LNCaP clone FGC (cell line): ENCODE data around the gene MAPKAP1.

Source experiments
- DNase-seq: peaks from one replicate; pipeline ENCODE4 v3.0.0-alpha.2; 2011; ENCODE audit warnings: low read depth
- H3K4me3 ChIP-seq: 2 replicates; pipeline ENCODE4 v1.5.1; 2011; ENCODE audit warnings: mild to moderate bottlenecking, low read depth, low read length, control low read depth
- TF ChIP-seq, protein P1 (sequence below): IDR thresholded peaks from 2 replicates; pipeline ENCODE4 v1.5.1; 2012; ENCODE audit warnings: mild to moderate bottlenecking; ENCODE audit not compliant: control insufficient read depth, insufficient read depth; ENCODE audit errors: extremely low read depth

MAPKAP1 gene

DNA sequence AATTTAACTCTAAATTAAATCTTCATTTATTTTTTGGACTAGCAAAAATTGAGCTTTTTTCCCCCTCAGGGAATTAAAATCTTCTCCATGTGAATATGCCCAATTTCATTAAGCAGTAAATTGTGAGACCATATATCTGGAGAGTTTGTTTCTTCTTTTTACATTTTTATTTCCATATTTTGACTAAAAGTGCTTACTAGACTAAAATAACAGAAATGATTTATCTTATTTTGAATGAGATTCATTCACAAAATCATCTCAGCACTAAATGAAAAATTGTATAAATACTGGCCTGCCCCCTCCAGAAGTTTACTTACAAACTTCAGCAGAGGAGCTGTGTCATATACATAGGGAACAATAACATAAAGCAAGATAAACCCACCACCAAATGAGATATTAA lies 26.6 kb downstream of the MAPKAP1 start:
- DNase-seq, result no peak
- no peak overlapping the region for H3K4me3 ChIP-seq
- TF ChIP-seq, protein P1, sequence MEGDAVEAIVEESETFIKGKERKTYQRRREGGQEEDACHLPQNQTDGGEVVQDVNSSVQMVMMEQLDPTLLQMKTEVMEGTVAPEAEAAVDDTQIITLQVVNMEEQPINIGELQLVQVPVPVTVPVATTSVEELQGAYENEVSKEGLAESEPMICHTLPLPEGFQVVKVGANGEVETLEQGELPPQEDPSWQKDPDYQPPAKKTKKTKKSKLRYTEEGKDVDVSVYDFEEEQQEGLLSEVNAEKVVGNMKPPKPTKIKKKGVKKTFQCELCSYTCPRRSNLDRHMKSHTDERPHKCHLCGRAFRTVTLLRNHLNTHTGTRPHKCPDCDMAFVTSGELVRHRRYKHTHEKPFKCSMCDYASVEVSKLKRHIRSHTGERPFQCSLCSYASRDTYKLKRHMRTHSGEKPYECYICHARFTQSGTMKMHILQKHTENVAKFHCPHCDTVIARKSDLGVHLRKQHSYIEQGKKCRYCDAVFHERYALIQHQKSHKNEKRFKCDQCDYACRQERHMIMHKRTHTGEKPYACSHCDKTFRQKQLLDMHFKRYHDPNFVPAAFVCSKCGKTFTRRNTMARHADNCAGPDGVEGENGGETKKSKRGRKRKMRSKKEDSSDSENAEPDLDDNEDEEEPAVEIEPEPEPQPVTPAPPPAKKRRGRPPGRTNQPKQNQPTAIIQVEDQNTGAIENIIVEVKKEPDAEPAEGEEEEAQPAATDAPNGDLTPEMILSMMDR, result no peak

GRCh38 chr9:125679597-125680189 lies 27.3 kb downstream of the MAPKAP1 start:
- H3K4me3 ChIP-seq, result no peak overlapping the region
- TF ChIP-seq, protein P1, result no peak
- no peak for DNase-seq

DNA sequence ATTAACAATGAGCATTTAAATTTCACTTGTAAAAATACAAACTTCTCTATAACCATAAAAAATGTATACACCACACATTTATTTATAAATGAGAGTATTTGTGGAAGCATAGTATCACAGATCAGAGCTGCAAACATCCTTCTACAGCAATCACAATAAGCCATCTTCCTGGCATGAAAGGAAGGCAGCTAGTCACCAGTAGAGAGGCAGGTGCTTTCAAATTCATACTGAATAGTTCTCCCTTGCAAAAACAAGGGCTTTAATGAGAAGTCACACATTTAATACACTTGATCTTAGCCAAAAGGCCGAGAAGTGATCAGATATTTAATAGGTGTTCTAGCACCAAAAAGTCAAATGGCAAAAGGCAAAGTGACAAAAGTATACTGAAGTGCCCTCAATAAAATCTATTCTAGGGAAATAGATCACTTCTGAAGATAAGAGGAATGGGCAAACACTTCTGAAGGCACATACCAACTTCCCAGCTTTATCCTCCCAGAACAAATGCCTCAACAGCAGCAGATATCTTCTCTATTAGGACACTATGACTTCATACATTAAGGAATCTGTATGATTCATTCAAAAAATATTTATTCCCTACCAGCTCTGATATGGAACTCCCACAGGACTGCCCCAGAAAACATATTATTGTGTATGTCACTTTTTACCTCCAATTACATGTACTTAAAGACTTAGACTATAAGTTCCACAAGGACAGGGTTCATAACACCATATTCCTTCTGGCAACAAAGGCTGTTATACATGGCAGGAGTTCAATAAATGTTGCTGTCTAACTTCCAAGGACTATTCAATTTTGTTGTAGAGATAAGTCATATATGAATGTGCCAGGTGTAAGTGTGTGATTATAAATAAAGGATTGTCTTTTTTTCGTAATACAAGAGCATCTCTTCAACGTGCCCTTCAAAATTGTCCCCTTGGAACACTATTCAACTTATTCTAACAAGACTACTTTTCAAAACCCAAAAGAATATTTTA lies 31.7 kb downstream of the MAPKAP1 start:
- DNase-seq, result peak; percentile 64
- TF ChIP-seq, protein P1, result no peak
- no peak overlapping the region for H3K4me3 ChIP-seq

DNA sequence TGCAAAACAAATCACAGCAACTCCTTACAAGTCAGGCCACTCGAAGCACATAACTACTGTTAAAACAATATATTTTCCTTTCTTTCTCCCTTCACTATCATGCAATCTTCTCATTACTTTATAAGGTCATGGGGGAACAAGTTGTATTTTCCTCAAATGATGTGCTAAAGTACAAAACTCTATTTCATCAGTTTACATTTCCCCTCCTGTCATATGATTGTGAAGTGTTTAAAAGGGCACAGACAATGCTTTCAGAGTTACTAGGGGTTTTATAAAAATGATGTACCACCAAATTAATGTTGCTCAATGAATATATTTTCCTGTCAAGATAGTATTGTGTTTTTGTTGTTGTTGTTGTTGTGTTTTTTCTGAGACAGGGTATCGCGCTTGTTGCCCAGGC lies 34.1 kb downstream of the MAPKAP1 start:
- no peak for DNase-seq
- no peak overlapping the region for H3K4me3 ChIP-seq
- TF ChIP-seq, protein P1, result no peak

GRCh38 chr9:125663127-125663526 lies 43.9 kb downstream of the MAPKAP1 start:
- no peak for DNase-seq
- TF ChIP-seq, protein P1, result no peak
- no peak overlapping the region for H3K4me3 ChIP-seq

DNA sequence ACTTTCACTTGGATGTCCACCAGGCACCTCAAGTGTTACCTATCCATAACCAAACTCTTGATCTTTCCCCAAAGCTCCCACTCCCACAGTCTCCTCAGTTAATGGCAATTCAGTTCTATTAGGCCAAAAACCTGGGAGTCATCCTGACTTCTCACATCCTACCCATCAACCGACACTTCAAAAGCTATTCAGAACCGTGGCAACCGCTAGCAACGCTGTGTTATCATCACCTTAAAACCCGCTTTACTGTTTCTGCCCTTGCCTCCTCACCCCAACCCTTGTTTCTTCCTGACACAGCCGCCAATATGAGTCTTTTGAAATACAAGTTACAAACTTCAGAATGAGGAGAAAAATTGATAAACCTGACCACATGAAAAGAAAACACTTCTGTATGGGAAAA lies 46.5 kb downstream of the MAPKAP1 start:
- no peak for DNase-seq
- H3K4me3 ChIP-seq, result no peak overlapping the region
- TF ChIP-seq, protein P1, result no peak
